ENCODE measurements around the gene EBF3.

EBF3 gene

GRCh38 chr10:129942936-129943715 is 20.9 kb downstream of the EBF3 start:
- CTCF ChIA-PET, result no interaction called here
- no peak for DNase-seq (ENCODE audit: low read depth, low spot score)
- no peak overlapping the region for H3K4me3 ChIP-seq (ENCODE audit: low read depth, low read length)
- TF ChIP-seq CTCF (IDR thresholded peaks at IDR 0.05; ENCODE audit: insufficient read depth, low read length, missing control alignments), result no peak
- POLR2A ChIA-PET, result no interaction called here

GRCh38 chr10:129942391-129942790 is 21.7 kb downstream of the EBF3 start:
- no peak for DNase-seq (ENCODE audit: low read depth, low spot score)
- no peak for TF ChIP-seq CTCF (IDR thresholded peaks at IDR 0.05; ENCODE audit: insufficient read depth, low read length, missing control alignments)
- H3K4me3 ChIP-seq (ENCODE audit: low read depth, low read length), result no peak overlapping the region
- ChIA-PET CTCF (no interaction called here), POLR2A (interaction anchor here (0.6 kb wide), 1 partner anchor 857 kb away, joined by 4 read pairs; no protein-coding TSS in a partner anchor)

GRCh38 chr10:129942019-129942277 is 22.1 kb downstream of the EBF3 start:
- TF ChIP-seq CTCF (IDR thresholded peaks at IDR 0.05; ENCODE audit: insufficient read depth, low read length, missing control alignments), result no peak
- no peak for DNase-seq (ENCODE audit: low read depth, low spot score)
- POLR2A ChIA-PET, result interaction anchor here (0.6 kb wide), 1 partner anchor 858 kb away, joined by 4 read pairs; no protein-coding TSS in a partner anchor
- CTCF ChIA-PET, result no interaction called here
- H3K4me3 ChIP-seq (ENCODE audit: low read depth, low read length), result no peak overlapping the region

- CTCF ChIA-PET, result no interaction called here
- TF ChIP-seq CTCF (IDR thresholded peaks at IDR 0.05; ENCODE audit: insufficient read depth, low read length, missing control alignments), result no peak
- no peak for DNase-seq (ENCODE audit: low read depth, low spot score)
- POLR2A ChIA-PET, result no interaction called here
- no peak overlapping the region for H3K4me3 ChIP-seq (ENCODE audit: low read depth, low read length)
These were observed 22.7 kb downstream of the EBF3 start for GRCh38 chr10:129941199-129942018.

GRCh38 chr10:129940617-129941198 is 23.4 kb downstream of the EBF3 start:
- ChIA-PET CTCF (no interaction called here), POLR2A (no interaction called here)
- DNase-seq (ENCODE audit: low read depth, low spot score), result no peak
- H3K4me3 ChIP-seq (ENCODE audit: low read depth, low read length), result no peak overlapping the region
- TF ChIP-seq CTCF (IDR thresholded peaks at IDR 0.05; ENCODE audit: insufficient read depth, low read length, missing control alignments), result no peak

Data from AG04449 (cell line).